Measurements from ENCODE around the gene COBL.

COBL gene

GRCh38 chr7:51158211-51158610 lies 158.4 kb downstream of the COBL start:
- no peak overlapping the region for H3K4me3 ChIP-seq (ENCODE audit: control insufficient read depth, low read depth, low read length)
- no peak for TF ChIP-seq CTCF (IDR thresholded peaks at IDR 0.05; ENCODE audit: control insufficient read depth, insufficient read depth, low read depth, low read length, missing control alignments)
- no peak for DNase-seq (ENCODE audit: low read depth)

GRCh38 chr7:51154201-51154600 lies 162.4 kb downstream of the COBL start:
- no peak overlapping the region for H3K4me3 ChIP-seq (ENCODE audit: control insufficient read depth, low read depth, low read length)
- DNase-seq (ENCODE audit: low read depth) = no peak
- TF ChIP-seq CTCF (IDR thresholded peaks at IDR 0.05; ENCODE audit: control insufficient read depth, insufficient read depth, low read depth, low read length, missing control alignments) = no peak

- no peak for TF ChIP-seq CTCF (IDR thresholded peaks at IDR 0.05; ENCODE audit: control insufficient read depth, insufficient read depth, low read depth, low read length, missing control alignments)
- H3K4me3 ChIP-seq (ENCODE audit: control insufficient read depth, low read depth, low read length) = no peak overlapping the region
- no peak for DNase-seq (ENCODE audit: low read depth)
Measured at GRCh38 chr7:51152706-51153200, 163.9 kb downstream of the COBL start.

- DNase-seq (ENCODE audit: low read depth) = no peak
- H3K4me3 ChIP-seq (ENCODE audit: control insufficient read depth, low read depth, low read length) = no peak overlapping the region
- no peak for TF ChIP-seq CTCF (IDR thresholded peaks at IDR 0.05; ENCODE audit: control insufficient read depth, insufficient read depth, low read depth, low read length, missing control alignments)
Measured at GRCh38 chr7:51151455-51151854, 165.2 kb downstream of the COBL start.

- no peak for DNase-seq (ENCODE audit: low read depth)
- no peak for TF ChIP-seq CTCF (IDR thresholded peaks at IDR 0.05; ENCODE audit: control insufficient read depth, insufficient read depth, low read depth, low read length, missing control alignments)
- no peak overlapping the region for H3K4me3 ChIP-seq (ENCODE audit: control insufficient read depth, low read depth, low read length)
Measured at GRCh38 chr7:51150193-51150592, 166.4 kb downstream of the COBL start.

GRCh38 chr7:51148216-51148615 lies 168.4 kb downstream of the COBL start:
- no peak for TF ChIP-seq CTCF (IDR thresholded peaks at IDR 0.05; ENCODE audit: control insufficient read depth, insufficient read depth, low read depth, low read length, missing control alignments)
- no peak overlapping the region for H3K4me3 ChIP-seq (ENCODE audit: control insufficient read depth, low read depth, low read length)
- no peak for DNase-seq (ENCODE audit: low read depth)
